OCI-LY3 (cell line): ENCODE data around the gene ADORA1.

Experiments
- CTCF ChIP-seq: fragments of 200-600, 300-600 bp; sonication (generic); IDR thresholded peaks from 2 replicates; pipeline ENCODE4 v1.5.1; 2014; ENCODE audit warnings: antibody characterized with exemption, low read length, low read depth
- EZH2phosphoT487 ChIP-seq: fragments of 200-600 bp; shearing (Covaris generic); IDR thresholded peaks from 2 replicates; pipeline ENCODE4 v1.6.1; 2018; ENCODE audit warnings: antibody characterized with exemption, mixed run types, low read depth

GRCh38 chr1:203175237-203175826, 47.8 kb downstream of the ADORA1 start, which contains the start of gene MYBPH:
- TF ChIP-seq CTCF, result no peak
- TF ChIP-seq EZH2phosphoT487, result no peak
